Measurements from ENCODE around the gene PPM1M.
"Not testable (repeated sequence)": the region's sequence is repeated elsewhere in the genome, so short reads cannot be mapped to it uniquely, and the experiment has no call there.

DNA sequence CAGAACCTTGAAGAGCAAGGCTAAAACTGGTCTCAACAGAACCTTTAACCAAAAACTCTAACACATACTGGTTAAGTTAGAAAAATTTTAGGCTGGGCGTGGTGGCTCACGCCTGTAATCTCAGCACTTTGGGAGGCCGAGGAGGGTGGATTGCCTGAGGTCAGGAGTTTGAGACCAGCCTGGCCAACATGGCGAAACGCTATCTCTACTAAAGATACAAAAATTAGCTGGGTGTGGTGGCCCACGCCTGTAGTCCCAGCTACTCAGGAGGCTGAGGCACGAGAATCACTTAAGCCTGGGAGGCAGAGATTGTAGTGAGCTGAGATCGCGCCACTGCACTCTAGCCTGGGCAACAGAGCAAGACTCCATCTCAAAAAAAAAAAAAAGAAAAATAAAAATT is 26.6 kb downstream of the PPM1M start:
- TF ChIP-seq CTCF, POLR2A (IDR thresholded peaks at IDR 0.05): not testable (repeated sequence)

Measured in stomach (tissue), 4 donors.